Measurements from ENCODE around the gene SLC39A1. TPM values are rescaled to one million over a fixed set of nuclear protein-coding genes. Genes with fewer than 3 reads are reported as not detected.
A peak's percentile ranks its signal among the peaks of the same experiment; 100 is the strongest.

Gene SLC39A1
- total and polyA plus RNA-seq, 2 experiments from 2014 or later, result 87.3 to 220 TPM

DNA sequence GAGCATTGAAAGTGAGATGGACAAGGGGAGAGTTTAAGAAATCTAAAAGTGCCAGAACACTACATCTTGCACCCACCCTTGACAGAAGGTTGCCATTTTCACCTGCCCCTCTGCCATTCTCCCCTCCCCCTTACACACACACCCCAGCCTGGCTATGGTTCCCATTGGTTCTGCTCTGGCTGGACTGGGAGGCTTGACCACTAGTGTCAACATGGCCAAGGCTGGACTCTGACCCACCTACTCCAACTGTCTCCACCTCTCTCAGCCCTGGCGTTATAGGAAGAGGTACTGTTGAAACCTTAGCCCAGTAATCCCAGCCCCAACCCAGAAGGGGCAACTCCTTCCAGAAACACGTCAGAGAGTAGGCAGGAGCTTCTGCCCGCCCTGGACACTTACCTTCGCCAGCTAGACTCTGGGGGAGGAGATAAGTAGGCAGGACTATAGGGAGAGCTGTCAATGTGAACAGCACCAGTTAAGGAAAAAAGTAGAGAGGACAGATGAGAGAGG lies 9.4 kb downstream of the SLC39A1 start:
- H4K20me1 ChIP-seq (replicated peaks; ENCODE audit: insufficient read depth), result peaks cover 34% of the 10 kb centered on the region
- no peak overlapping the region for H2AFZ ChIP-seq
- H3K36me3 ChIP-seq (ENCODE audit: insufficient read depth), result peaks cover 14% of the 10 kb centered on the region; the same call in 1 of the 2 replicates
- H3K27ac Mint-ChIP-seq, result peak overlapping the region; percentile 22; the same call in 1 of the 2 replicates
- TF ChIP-seq ZNF114 (CRISPR knock-in tag; IDR thresholded peaks at IDR 0.05), result no peak
- no peak for TF ChIP-seq CREB1 (CRISPR knock-in tag; IDR thresholded peaks at IDR 0.05; ENCODE audit: low read depth)
- TF ChIP-seq, protein P1, sequence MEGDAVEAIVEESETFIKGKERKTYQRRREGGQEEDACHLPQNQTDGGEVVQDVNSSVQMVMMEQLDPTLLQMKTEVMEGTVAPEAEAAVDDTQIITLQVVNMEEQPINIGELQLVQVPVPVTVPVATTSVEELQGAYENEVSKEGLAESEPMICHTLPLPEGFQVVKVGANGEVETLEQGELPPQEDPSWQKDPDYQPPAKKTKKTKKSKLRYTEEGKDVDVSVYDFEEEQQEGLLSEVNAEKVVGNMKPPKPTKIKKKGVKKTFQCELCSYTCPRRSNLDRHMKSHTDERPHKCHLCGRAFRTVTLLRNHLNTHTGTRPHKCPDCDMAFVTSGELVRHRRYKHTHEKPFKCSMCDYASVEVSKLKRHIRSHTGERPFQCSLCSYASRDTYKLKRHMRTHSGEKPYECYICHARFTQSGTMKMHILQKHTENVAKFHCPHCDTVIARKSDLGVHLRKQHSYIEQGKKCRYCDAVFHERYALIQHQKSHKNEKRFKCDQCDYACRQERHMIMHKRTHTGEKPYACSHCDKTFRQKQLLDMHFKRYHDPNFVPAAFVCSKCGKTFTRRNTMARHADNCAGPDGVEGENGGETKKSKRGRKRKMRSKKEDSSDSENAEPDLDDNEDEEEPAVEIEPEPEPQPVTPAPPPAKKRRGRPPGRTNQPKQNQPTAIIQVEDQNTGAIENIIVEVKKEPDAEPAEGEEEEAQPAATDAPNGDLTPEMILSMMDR (conservative IDR thresholded peaks at IDR 0.05; ENCODE audit: low read depth in 2 of 2), result no peak
- no peak for TF ChIP-seq JUNB (IDR thresholded peaks at IDR 0.05; ENCODE audit: unreplicated experiment)
- TF ChIP-seq, protein P2, sequence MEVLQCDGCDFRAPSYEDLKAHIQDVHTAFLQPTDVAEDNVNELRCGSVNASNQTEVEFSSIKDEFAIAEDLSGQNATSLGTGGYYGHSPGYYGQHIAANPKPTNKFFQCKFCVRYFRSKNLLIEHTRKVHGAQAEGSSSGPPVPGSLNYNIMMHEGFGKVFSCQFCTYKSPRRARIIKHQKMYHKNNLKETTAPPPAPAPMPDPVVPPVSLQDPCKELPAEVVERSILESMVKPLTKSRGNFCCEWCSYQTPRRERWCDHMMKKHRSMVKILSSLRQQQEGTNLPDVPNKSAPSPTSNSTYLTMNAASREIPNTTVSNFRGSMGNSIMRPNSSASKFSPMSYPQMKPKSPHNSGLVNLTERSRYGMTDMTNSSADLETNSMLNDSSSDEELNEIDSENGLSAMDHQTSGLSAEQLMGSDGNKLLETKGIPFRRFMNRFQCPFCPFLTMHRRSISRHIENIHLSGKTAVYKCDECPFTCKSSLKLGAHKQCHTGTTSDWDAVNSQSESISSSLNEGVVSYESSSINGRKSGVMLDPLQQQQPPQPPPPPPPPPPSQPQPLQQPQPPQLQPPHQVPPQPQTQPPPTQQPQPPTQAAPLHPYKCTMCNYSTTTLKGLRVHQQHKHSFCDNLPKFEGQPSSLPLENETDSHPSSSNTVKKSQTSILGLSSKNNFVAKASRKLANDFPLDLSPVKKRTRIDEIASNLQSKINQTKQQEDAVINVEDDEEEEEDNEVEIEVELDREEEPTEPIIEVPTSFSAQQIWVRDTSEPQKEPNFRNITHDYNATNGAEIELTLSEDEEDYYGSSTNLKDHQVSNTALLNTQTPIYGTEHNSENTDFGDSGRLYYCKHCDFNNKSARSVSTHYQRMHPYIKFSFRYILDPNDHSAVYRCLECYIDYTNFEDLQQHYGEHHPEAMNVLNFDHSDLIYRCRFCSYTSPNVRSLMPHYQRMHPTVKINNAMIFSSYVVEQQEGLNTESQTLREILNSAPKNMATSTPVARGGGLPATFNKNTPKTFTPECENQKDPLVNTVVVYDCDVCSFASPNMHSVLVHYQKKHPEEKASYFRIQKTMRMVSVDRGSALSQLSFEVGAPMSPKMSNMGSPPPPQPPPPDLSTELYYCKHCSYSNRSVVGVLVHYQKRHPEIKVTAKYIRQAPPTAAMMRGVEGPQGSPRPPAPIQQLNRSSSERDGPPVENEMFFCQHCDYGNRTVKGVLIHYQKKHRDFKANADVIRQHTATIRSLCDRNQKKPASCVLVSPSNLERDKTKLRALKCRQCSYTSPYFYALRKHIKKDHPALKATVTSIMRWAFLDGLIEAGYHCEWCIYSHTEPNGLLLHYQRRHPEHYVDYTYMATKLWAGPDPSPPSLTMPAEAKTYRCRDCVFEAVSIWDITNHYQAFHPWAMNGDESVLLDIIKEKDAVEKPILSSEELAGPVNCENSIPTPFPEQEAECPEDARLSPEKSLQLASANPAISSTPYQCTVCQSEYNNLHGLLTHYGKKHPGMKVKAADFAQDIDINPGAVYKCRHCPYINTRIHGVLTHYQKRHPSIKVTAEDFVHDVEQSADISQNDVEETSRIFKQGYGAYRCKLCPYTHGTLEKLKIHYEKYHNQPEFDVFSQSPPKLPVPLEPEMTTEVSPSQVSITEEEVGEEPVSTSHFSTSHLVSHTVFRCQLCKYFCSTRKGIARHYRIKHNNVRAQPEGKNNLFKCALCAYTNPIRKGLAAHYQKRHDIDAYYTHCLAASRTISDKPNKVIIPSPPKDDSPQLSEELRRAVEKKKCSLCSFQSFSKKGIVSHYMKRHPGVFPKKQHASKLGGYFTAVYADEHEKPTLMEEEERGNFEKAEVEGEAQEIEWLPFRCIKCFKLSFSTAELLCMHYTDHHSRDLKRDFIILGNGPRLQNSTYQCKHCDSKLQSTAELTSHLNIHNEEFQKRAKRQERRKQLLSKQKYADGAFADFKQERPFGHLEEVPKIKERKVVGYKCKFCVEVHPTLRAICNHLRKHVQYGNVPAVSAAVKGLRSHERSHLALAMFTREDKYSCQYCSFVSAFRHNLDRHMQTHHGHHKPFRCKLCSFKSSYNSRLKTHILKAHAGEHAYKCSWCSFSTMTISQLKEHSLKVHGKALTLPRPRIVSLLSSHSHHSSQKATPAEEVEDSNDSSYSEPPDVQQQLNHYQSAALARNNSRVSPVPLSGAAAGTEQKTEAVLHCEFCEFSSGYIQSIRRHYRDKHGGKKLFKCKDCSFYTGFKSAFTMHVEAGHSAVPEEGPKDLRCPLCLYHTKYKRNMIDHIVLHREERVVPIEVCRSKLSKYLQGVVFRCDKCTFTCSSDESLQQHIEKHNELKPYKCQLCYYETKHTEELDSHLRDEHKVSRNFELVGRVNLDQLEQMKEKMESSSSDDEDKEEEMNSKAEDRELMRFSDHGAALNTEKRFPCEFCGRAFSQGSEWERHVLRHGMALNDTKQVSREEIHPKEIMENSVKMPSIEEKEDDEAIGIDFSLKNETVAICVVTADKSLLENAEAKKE (CRISPR knock-in tag; IDR thresholded peaks at IDR 0.05), result no peak
- no peak for TF ChIP-seq EZH2 (IDR thresholded peaks at IDR 0.05; ENCODE audit: low read depth, unreplicated experiment)
- TF ChIP-seq ZNF331 (CRISPR knock-in tag; IDR thresholded peaks at IDR 0.05; ENCODE audit: low read depth), result no peak
- TF ChIP-seq, protein P3, sequence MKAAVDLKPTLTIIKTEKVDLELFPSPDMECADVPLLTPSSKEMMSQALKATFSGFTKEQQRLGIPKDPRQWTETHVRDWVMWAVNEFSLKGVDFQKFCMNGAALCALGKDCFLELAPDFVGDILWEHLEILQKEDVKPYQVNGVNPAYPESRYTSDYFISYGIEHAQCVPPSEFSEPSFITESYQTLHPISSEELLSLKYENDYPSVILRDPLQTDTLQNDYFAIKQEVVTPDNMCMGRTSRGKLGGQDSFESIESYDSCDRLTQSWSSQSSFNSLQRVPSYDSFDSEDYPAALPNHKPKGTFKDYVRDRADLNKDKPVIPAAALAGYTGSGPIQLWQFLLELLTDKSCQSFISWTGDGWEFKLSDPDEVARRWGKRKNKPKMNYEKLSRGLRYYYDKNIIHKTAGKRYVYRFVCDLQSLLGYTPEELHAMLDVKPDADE (IDR thresholded peaks at IDR 0.05), result no peak
- TF ChIP-seq NANOG (IDR thresholded peaks at IDR 0.05; ENCODE audit: borderline replicate concordance), result no peak
- no peak for TF ChIP-seq EZH2phosphoT487 (IDR thresholded peaks at IDR 0.05; ENCODE audit: unreplicated experiment)
- TF ChIP-seq, protein P4, sequence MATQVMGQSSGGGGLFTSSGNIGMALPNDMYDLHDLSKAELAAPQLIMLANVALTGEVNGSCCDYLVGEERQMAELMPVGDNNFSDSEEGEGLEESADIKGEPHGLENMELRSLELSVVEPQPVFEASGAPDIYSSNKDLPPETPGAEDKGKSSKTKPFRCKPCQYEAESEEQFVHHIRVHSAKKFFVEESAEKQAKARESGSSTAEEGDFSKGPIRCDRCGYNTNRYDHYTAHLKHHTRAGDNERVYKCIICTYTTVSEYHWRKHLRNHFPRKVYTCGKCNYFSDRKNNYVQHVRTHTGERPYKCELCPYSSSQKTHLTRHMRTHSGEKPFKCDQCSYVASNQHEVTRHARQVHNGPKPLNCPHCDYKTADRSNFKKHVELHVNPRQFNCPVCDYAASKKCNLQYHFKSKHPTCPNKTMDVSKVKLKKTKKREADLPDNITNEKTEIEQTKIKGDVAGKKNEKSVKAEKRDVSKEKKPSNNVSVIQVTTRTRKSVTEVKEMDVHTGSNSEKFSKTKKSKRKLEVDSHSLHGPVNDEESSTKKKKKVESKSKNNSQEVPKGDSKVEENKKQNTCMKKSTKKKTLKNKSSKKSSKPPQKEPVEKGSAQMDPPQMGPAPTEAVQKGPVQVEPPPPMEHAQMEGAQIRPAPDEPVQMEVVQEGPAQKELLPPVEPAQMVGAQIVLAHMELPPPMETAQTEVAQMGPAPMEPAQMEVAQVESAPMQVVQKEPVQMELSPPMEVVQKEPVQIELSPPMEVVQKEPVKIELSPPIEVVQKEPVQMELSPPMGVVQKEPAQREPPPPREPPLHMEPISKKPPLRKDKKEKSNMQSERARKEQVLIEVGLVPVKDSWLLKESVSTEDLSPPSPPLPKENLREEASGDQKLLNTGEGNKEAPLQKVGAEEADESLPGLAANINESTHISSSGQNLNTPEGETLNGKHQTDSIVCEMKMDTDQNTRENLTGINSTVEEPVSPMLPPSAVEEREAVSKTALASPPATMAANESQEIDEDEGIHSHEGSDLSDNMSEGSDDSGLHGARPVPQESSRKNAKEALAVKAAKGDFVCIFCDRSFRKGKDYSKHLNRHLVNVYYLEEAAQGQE (IDR thresholded peaks at IDR 0.05; ENCODE audit: unreplicated experiment), result no peak
- no peak for TF ChIP-seq POLR2AphosphoS5 (IDR thresholded peaks at IDR 0.05; ENCODE audit: low read depth)
- TF ChIP-seq STAT1 (IDR thresholded peaks at IDR 0.05; ENCODE audit: unreplicated experiment), result no peak
- H3K4me3 ChIP-seq, result no peak overlapping the region
- DNase-seq (ENCODE audit: low spot score), result no peak
- peaks cover 8% of the 10 kb centered on the region for H3F3A ChIP-seq (replicated peaks; ENCODE audit: low read depth)
- no peaks in the 10 kb centered on the region for H3K9me2 ChIP-seq (ENCODE audit: insufficient read depth)
- peaks cover 18% of the 10 kb centered on the region for H3K4me1 Mint-ChIP-seq
- H3K4me3 Mint-ChIP-seq, result no peak overlapping the region
- no peak overlapping the region for H3K27ac ChIP-seq (ENCODE audit: low read depth)
- ATAC-seq, result no peak
- H3K27me3 ChIP-seq (ENCODE audit: insufficient read depth), result no peaks in the 10 kb centered on the region
- H3K4me1 ChIP-seq (ENCODE audit: insufficient read depth), result peaks cover 11% of the 10 kb centered on the region
- no peak overlapping the region for H3K4me2 ChIP-seq
- peaks cover 3% of the 10 kb centered on the region; the same call in 2 of the 3 replicates for H3K9me3 Mint-ChIP-seq
- peaks cover 39% of the 10 kb centered on the region for H3K36me3 Mint-ChIP-seq (ENCODE audit: low read depth)
- H3K27me3 Mint-ChIP-seq (ENCODE audit: insufficient read depth, low read depth, poor library complexity), result peaks cover 24% of the 10 kb centered on the region
- peaks cover 50% of the 10 kb centered on the region for H3K79me2 ChIP-seq (replicated peaks; ENCODE audit: insufficient read depth)
